HepG2 (cell line): ENCODE data around the gene TXNDC12. TPM values are rescaled to one million over a fixed set of nuclear protein-coding genes. Genes with fewer than 3 reads are reported as not detected.

Source experiments
- ARID2 ChIP-seq: sonication (generic); formaldehyde crosslinking; IDR thresholded peaks from 2 replicates; pipeline ENCODE4 v1.8.1; 2022; ENCODE audit warnings: mild to moderate bottlenecking, missing genetic modification reagents, borderline replicate concordance
- IRF9 ChIP-seq: sonication (generic); formaldehyde crosslinking; IDR thresholded peaks from 2 replicates; pipeline ENCODE4 v1.8.0; 2022; ENCODE audit warnings: missing genetic modification reagents, mild to moderate bottlenecking, borderline replicate concordance
- MNT ChIP-seq: fragments of 450-650 bp; IDR thresholded peaks from 2 replicates; pipeline ENCODE4 v1.6.1; 2016
- NFATC3 ChIP-seq: sonication (generic); formaldehyde crosslinking; IDR thresholded peaks from 2 replicates; pipeline ENCODE4 v1.5.1; 2020; ENCODE audit warnings: mild to moderate bottlenecking, missing genetic modification reagents
- PCBP2 ChIP-seq: fragments of 200-400 bp; formaldehyde crosslinking; optimal IDR thresholded peaks from 2 replicates; pipeline ENCODE3; 2018; ENCODE audit warnings: low read length, low read depth; ENCODE audit not compliant: poor library complexity, severe bottlenecking
- POGK ChIP-seq: sonication (generic); formaldehyde crosslinking; conservative IDR thresholded peaks from 2 replicates; pipeline ENCODE4 v1.8.0; 2022; ENCODE audit warnings: mild to moderate bottlenecking, moderate library complexity, missing genetic modification reagents
- RAD21 ChIP-seq: fragments of 450-650 bp; formaldehyde crosslinking; IDR thresholded peaks from 2 replicates; pipeline ENCODE4 v1.5.0; 2020; ENCODE audit warnings: mild to moderate bottlenecking
- TBX3 ChIP-seq: fragments of 450-650 bp; IDR thresholded peaks from 2 replicates; pipeline ENCODE4 v1.6.1; 2017; ENCODE audit warnings: antibody characterized with exemption, mild to moderate bottlenecking, inconsistent platforms, borderline replicate concordance
- TFDP1 ChIP-seq: IDR thresholded peaks from 2 replicates; pipeline ENCODE4 v1.6.1; 2016; ENCODE audit warnings: missing compliant biosample characterization, missing genetic modification reagents, borderline replicate concordance
- THAP9 ChIP-seq: sonication (generic); formaldehyde crosslinking; IDR thresholded peaks from 2 replicates; pipeline ENCODE4; 2020; ENCODE audit warnings: missing genetic modification reagents, mild to moderate bottlenecking, borderline replicate concordance
- ZNF24 ChIP-seq: fragments of 450-650 bp; IDR thresholded peaks from 2 replicates; pipeline ENCODE4 v1.6.1; 2017; ENCODE audit warnings: antibody characterized with exemption, mild to moderate bottlenecking
- ZNF34 ChIP-seq: sonication (generic); formaldehyde crosslinking; IDR thresholded peaks from 2 replicates; pipeline ENCODE4 v1.4.0; 2020; ENCODE audit warnings: mild to moderate bottlenecking, missing genetic modification reagents, borderline replicate concordance
- ZNF512B ChIP-seq: sonication (generic); formaldehyde crosslinking; IDR thresholded peaks from 2 replicates; pipeline ENCODE4 v1.5.1; 2020; ENCODE audit warnings: missing genetic modification reagents, mild to moderate bottlenecking, borderline replicate concordance
- polyA plus RNA-seq, 8 experiments: library from polyadenylated mRNA; depleted of rRNA in 3 of 8; stranded (reverse) in 7 of 8; unstranded in 1 of 8; fragments of >200 nt; fragmentation: Illumina TruSeq in 4 of 8; extraction: Trizol in 4 of 8; gene quantifications; 2 replicates each; pipeline versions ENCODE4 v1.2.1 to v1.2.3, GENCODE V29; 2011 to 2016; ENCODE audit warnings: low read depth in 4 of 8, missing spikeins in 1 of 8, mixed read lengths in 1 of 8; ENCODE audit not compliant: insufficient read depth in 1 of 8
- total RNA-seq, 5 experiments: library from RNA; depleted of rRNA; stranded (reverse); fragments of >200 nt; fragmentation: Illumina TruSeq; extraction: Trizol; gene quantifications; 2 replicates each; pipeline ENCODE4 v1.2.3, GENCODE V29; 2016; ENCODE audit warnings: low read depth in 1 of 5

TXNDC12 gene
- total and polyA plus RNA-seq, 2 of the 13 experiments (the other 11 are each of a cell fraction or from before 2014, with no cell fraction given) = 65.6 to 67.2 TPM

GRCh38 chr1:52056163-52056936 lies 1.4 kb upstream of the TXNDC12 start, which contains the start of gene BTF3L4 (continued):
- TF ChIP-seq THAP9 (no peak; the same call in 1 of the 2 replicates), ARID2 (no peak), POGK (CRISPR knock-in tag) (peak; percentile 79; the same call in 1 of the 2 replicates), ZNF24 (no peak), NFATC3 (peak; percentile 58; the same call in 1 of the 2 replicates), RAD21 (CRISPR knock-in tag) (no peak; the same call in 1 of the 2 replicates), MNT (0 out of 2 replicates have a peak, but pooled peaks have one; percentile 21), TFDP1 (peak; percentile 69; the same call in 1 of the 2 replicates), ZNF512B (CRISPR knock-in tag) (0 out of 2 replicates have a peak, but pooled peaks have one; percentile 30), IRF9 (CRISPR knock-in tag) (peak; percentile 86; the same call in 1 of the 2 replicates), TBX3 (no peak), ZNF34 (no peak), PCBP2 (no peak)
